ENCODE data around the gene LSM14B.
"Not testable (repeated sequence)": the region's sequence is repeated elsewhere in the genome, so short reads cannot be mapped to it uniquely, and the experiment has no call there.

Gene LSM14B

DNA sequence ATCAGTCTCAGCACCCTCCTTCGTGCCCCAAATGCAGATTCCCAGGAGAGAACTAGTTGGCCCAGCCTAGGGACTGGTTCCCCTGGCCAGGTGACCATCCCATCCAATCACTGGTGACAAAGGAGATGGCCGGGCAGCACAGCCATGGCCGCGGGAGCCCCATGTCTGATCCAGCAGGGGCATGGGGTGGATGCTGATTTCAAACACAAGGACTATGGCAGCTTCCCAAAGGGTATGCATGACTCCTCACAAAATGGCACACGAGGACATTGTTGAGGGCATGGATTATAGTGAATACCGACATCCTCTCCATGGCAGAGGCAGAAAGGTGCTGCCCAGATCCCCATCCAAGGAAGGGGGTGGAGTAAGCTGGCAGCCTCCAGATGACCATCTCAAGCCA lies 9.9 kb upstream of the LSM14B start:
- DNase-seq (ENCODE audit: low read depth in 3 of 3, low spot score in 1 of 3), result no peak

DNA sequence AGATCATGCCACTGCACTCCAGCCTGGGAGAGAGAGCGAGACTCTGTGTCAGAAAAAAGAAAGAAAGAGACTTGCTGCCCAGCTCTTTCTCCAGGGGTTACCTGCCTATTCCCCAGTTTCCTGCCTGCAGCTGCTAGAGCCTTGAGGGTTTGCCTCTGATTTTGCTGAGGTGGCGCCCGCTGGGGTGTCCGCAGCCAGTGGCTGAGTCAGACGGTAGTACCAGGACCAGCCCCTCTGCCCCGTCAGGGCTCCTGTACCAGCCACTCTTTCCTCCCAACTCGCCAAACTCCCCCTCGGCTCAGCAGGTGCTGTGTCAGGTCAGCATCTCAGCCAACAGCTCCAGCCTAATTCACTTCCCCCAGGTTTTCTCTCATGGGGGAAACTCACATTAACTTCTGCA lies 7.4 kb upstream of the LSM14B start:
- no peak for DNase-seq (ENCODE audit: low read depth in 3 of 3, low spot score in 1 of 3)

- DNase-seq (ENCODE audit: low read depth in 3 of 3, low spot score in 1 of 3), result not testable (repeated sequence)
Observed at GRCh38 chr20:62115800-62116407, 6.4 kb upstream of the LSM14B start.

GRCh38 chr20:62116558-62117361 lies 5.5 kb upstream of the LSM14B start:
- no peak for DNase-seq (ENCODE audit: low read depth in 3 of 3, low spot score in 1 of 3)

DNA sequence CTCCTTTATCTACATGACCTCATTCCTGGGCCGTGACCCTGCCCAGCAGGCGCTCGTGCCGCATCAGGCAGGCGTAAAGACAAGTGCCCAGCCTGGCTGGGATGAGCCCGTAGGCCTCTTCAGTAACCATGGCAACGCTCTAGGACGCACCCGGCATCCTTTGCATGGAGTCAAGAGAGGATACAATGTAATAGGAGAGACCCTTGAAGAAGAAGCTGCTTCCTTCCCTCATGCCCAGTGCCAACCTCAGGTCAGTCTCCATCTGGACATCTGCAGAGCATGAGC lies 5.0 kb upstream of the LSM14B start:
- no peak for DNase-seq (ENCODE audit: low read depth in 3 of 3, low spot score in 1 of 3)

GRCh38 chr20:62117658-62118057 lies 4.6 kb upstream of the LSM14B start:
- peak in 2 of 3 donors; percentile 42 to 44 for DNase-seq (ENCODE audit: low read depth in 3 of 3, low spot score in 1 of 3)

GRCh38 chr20:62118113-62119043 lies 3.9 kb upstream of the LSM14B start:
- DNase-seq (ENCODE audit: low read depth in 3 of 3, low spot score in 1 of 3), result no peak

- no peak for DNase-seq (ENCODE audit: low read depth in 3 of 3, low spot score in 1 of 3)
Observed at GRCh38 chr20:62119115-62119514, 3.2 kb upstream of the LSM14B start.

GRCh38 chr20:62119591-62120364 lies 2.5 kb upstream of the LSM14B start:
- no peak for DNase-seq (ENCODE audit: low read depth in 3 of 3, low spot score in 1 of 3)

DNA sequence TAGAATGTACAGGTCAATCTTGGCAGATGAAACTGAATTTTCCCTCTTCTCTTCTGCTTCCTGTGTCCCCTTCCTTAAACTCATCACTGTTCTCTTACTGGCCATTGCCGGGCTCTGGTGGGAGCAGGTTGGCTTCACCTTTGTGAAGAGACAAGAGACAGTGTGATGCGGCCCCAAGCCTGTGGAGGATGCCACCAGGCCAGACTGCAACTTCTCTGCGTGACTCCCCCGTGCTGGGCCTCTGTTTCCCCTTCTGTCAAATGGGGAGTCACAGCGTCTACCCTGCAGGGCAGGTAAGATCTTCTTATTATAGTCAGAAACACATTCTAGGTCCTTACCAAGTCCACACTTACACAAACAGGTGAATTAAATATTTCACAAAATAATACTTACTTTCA lies 1.9 kb upstream of the LSM14B start:
- DNase-seq (ENCODE audit: low read depth in 3 of 3, low spot score in 1 of 3), result no peak

- DNase-seq (ENCODE audit: low read depth in 3 of 3, low spot score in 1 of 3), result no peak
Observed at GRCh38 chr20:62120990-62121775, 1.1 kb upstream of the LSM14B start.

DNA sequence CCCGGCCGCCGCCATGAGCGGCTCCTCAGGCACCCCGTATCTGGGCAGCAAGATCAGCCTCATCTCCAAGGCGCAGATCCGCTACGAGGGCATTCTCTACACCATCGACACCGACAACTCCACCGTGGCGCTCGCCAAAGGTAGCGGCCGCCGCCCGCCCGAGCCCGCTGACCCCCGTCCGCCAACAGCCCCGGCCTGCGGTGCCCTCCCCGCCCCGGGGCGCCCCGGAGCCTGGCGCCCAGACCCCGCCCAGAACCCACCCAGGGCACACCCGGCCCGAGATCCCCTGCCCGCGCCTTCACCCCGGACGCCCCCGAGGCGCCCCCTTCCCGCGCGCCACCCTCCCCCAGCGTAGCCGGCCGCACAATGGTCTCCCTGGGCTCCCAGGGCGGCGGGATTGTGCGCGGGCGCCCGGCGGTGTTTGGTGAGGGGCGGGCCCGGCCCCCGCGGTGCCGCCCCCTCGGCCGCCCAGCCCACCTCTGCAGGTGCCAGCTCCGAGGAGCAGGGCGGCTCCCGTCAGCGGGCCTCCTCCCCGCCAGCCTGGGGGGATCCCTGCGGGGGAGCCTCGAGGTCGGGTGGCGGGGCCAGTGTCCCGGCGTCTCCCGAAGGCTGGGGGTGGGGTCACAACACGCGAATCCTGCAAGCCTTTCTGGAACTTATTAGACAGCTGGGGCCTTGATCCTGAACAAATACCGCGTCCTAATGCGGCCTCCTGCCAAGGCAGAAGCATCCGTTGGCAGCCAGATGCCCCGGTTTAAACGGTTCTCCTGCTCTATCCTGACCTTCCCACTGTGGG lies 577 bp downstream of the LSM14B start:
- peak in 1 of 3 donors; percentile 28 for DNase-seq (ENCODE audit: low read depth in 3 of 3, low spot score in 1 of 3)

DNA sequence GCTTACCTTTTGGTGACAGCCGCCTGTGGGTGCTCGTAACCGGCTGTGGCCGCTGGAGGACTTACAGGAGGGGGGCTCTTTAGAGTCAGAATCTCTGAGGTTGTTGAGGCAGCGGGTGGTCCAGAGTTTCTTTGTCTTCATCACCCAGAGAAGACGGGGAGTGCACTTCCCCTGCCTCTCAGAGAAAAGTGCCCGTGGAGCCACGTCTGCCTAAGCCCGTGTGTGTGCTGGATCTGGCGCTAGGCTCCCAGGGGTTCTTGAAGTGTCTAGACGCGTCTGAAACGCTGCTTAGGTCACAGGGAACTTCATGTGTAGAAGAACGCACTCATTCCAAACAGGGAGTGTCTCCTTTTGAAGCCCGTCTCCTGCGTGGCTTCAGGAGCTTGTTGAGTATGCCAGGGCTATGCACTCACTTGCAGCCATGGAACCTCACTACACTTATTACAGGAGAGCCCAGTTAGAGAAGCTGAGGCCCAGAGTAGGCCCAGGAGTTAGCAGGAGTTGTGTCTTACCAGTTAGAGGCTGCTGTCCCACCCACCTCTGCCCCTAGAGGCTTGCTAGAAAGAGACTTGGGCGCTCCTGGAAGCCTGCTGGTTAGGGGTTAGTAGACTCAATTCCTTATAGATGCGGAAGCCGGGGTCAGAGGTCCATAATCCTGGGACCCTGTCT lies 1.3 kb downstream of the LSM14B start:
- no peak for DNase-seq (ENCODE audit: low read depth in 3 of 3, low spot score in 1 of 3)

DNA sequence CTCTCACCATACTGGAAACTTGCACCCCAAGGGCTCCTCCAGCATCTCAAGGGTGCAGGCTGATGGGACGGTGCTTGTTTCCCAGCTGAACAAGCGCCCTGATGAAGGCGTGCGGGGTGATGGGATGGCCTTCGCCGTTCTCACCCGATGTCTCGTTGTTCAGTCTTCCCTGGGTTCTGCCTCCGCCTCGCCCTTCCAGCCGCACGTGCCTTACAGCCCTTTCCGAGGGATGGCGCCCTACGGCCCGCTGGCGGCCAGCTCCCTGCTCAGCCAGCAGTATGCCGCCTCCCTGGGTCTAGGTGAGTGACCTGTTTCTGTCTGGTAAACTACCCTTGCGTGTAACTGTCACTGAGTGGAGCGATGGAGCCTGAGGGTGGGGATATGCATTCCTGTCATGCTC lies 3.9 kb downstream of the LSM14B start:
- DNase-seq (ENCODE audit: low read depth in 3 of 3, low spot score in 1 of 3), result no peak

DNA sequence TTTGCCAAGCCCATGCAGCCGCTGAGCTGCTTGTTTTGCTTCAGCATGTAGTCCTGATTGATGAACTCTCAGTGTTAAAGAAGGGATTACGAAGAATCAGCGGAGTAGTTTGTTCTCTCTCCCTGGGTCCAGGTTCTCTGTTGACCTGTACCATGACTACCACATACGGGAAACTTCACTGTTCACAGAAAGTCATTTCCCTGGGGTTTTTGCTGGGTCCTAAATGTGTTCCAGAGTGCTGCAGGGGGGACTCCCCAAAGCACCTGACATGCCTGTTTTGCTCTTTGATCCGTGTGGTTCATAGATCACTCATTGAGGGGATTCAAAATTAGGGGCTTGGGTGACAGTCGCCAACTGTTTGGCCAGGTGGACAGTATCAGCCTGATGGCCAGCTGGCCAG lies 5.5 kb downstream of the LSM14B start:
- no peak for DNase-seq (ENCODE audit: low read depth in 3 of 3, low spot score in 1 of 3)

DNA sequence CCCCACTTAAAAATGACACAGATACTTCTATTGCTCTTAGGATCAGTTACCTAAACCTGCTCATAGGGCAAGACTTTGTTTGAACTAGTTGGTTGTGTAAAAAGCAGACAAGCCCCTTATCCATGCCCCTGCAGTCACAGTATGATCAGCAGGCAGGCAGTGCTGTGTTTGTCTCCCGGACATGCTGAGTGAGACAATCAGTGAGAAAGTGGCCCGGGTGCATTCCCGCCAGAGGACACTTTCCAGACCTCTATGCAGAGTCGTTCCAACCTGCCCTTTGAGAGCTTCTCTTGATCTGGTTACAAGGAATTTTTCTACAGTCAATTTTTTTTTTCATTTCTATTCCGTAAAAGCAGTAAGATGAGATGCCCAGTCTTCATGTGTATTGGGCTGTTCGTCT lies 6.2 kb downstream of the LSM14B start:
- no peak for DNase-seq (ENCODE audit: low read depth in 3 of 3, low spot score in 1 of 3)

DNA sequence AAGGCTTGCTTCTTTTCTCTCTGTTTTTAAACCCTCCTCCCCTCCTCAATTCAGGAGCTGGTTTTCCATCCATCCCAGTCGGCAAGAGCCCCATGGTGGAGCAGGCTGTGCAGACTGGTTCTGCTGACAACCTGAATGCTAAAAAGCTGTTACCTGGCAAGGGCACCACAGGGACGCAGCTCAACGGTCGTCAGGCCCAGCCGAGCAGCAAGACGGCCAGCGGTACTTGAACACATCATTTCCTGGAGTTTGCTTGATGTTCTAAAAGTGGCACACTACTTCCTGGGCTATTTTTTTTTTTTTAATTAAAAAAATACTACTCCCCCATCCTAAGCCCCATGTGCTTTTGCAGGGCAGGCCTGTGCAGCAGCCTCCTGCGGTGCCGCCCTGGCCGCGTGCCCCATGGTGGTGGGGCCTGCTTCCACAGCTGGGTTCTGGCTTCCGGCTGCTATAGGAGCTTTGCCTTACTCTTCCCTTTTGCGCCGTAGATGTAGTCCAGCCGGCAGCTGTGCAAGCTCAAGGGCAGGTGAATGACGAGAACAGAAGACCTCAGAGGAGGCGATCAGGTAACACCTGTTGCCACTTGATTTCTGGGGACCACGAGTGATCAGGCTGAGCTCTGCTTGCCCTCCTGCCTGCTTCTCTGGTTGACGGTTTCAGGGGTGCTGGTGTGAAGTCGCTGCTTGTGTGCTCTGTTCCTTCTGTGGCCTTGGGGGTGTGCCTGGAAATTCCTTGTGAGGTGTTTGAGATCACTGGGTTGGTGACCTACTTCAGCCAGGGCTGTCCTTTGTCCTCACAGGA lies 7.7 kb downstream of the LSM14B start:
- DNase-seq (ENCODE audit: low read depth in 3 of 3, low spot score in 1 of 3), result no peak

GRCh38 chr20:62131560-62132320 lies 9.5 kb downstream of the LSM14B start:
- DNase-seq (ENCODE audit: low read depth in 3 of 3, low spot score in 1 of 3), result no peak
